ENCODE measurements around the gene TNK1.

TNK1 gene

GRCh38 chr17:7426203-7426863, 45.4 kb downstream of the TNK1 start:
- H3K27ac ChIP-seq = no peak overlapping the region
- TF ChIP-seq CTCF (conservative IDR thresholded peaks at IDR 0.05) = no peak

GRCh38 chr17:7426896-7427489, 46.1 kb downstream of the TNK1 start:
- no peak for TF ChIP-seq CTCF (conservative IDR thresholded peaks at IDR 0.05)
- no peak overlapping the region for H3K27ac ChIP-seq

GRCh38 chr17:7427549-7427948, 46.7 kb downstream of the TNK1 start:
- no peak overlapping the region for H3K27ac ChIP-seq
- TF ChIP-seq CTCF (conservative IDR thresholded peaks at IDR 0.05) = no peak

- H3K27ac ChIP-seq = no peak within 1 kb of the TSS
- no peak for TF ChIP-seq CTCF (conservative IDR thresholded peaks at IDR 0.05)
Observed at GRCh38 chr17:7428557-7428956, 47.7 kb downstream of the TNK1 start, which contains the start of gene SPEM3. Gene SPEM3 (plus strand): TSS chr17:7428857. CDS start chr17:7428903, 46 bp downstream.

- H3K27ac ChIP-seq = no peak overlapping the region
- TF ChIP-seq CTCF (conservative IDR thresholded peaks at IDR 0.05) = no peak
Observed at GRCh38 chr17:7429722-7430121, 48.8 kb downstream of the TNK1 start.

- no peak for TF ChIP-seq CTCF (conservative IDR thresholded peaks at IDR 0.05)
- no peak overlapping the region for H3K27ac ChIP-seq
Observed at GRCh38 chr17:7431231-7431630, 50.3 kb downstream of the TNK1 start.

GRCh38 chr17:7432296-7432695, 51.4 kb downstream of the TNK1 start:
- no peak for TF ChIP-seq CTCF (conservative IDR thresholded peaks at IDR 0.05)
- H3K27ac ChIP-seq = no peak overlapping the region
